IMR-90 (cell line): ENCODE measurements around the gene GNMT. TPM values are rescaled to one million over a fixed set of nuclear protein-coding genes. Genes with fewer than 3 reads are reported as not detected.

Experiments
- ATAC-seq: fragments of 200-7000 bp; cut with Tn5 transposase; 2 replicates; pipeline ENCODE4 v1.9.1; 2020; ENCODE audit warnings: low read depth, mild to moderate bottlenecking, moderate library complexity
- BruUV-seq: library from RNA; stranded (reverse); fragments of 400-500 nt; replicated peaks from 2 replicates; lab custom pipeline; 2021; lab: Mats Ljungman, UMichigan
- CTCF ChIA-PET: fragments of 300-600 bp; formaldehyde crosslinking; extraction: SDS; loops from one replicate; lab custom pipeline; 2021; ENCODE audit warnings: antibody characterized with exemption; lab: Yijun Ruan, JAX
- POLR2A ChIA-PET: fragments of 300-600 bp; sonication (Branson Sonifier 250); formaldehyde crosslinking; loops from one replicate; lab custom pipeline; 2022; ENCODE audit warnings: antibody characterized with exemption; ENCODE audit not compliant: unreplicated experiment; lab: Charles Lee
- DNase-seq: peaks from one replicate; pipeline ENCODE4 v3.0.0; 2013
- H2AFZ ChIP-seq: replicated peaks from 2 replicates; pipeline ENCODE3; 2013; ENCODE audit warnings: low read length, mild to moderate bottlenecking; ENCODE audit not compliant: poor library complexity
- H2AK5ac ChIP-seq: 2 replicates; pipeline ENCODE4 v1.6.1; 2013; ENCODE audit warnings: low read depth, low read length, inconsistent platforms
- H2AK9ac ChIP-seq: replicated peaks from 2 replicates; pipeline ENCODE3; 2013; ENCODE audit warnings: mild to moderate bottlenecking, low read depth, low read length, moderate library complexity; ENCODE audit not compliant: poor library complexity
- H2BK120ac ChIP-seq: 2 replicates; pipeline ENCODE4 v1.6.1; 2013; ENCODE audit warnings: low read depth, low read length, inconsistent platforms
- H2BK15ac ChIP-seq: 3 replicates; pipeline ENCODE4 v1.6.1; 2013; ENCODE audit warnings: low read depth, low read length, inconsistent platforms
- H2BK20ac ChIP-seq: 2 replicates; pipeline ENCODE4 v1.6.1; 2013; ENCODE audit warnings: low read depth, mild to moderate bottlenecking, inconsistent platforms, low read length, moderate library complexity
- H2BK5ac ChIP-seq: 2 replicates; pipeline ENCODE4 v1.6.1; 2013; ENCODE audit warnings: mild to moderate bottlenecking, low read depth, low read length, inconsistent platforms; ENCODE audit not compliant: poor library complexity, severe bottlenecking
- H3K14ac ChIP-seq: replicated peaks from 2 replicates; pipeline ENCODE4 v1.6.1; 2013; ENCODE audit warnings: low read depth, low read length, inconsistent platforms
- H3K18ac ChIP-seq: 2 replicates; pipeline ENCODE4 v1.6.1; 2013; ENCODE audit warnings: low read depth, low read length, control low read depth
- H3K23ac ChIP-seq: 2 replicates; pipeline ENCODE4 v1.6.1; 2013; ENCODE audit warnings: low read depth, low read length, inconsistent platforms
- H3K27ac ChIP-seq: 2 replicates; pipeline ENCODE4 v1.5.1; 2013; ENCODE audit warnings: mild to moderate bottlenecking, control low read depth, low read length; ENCODE audit not compliant: insufficient read depth
- H3K27me3 ChIP-seq: 2 replicates; pipeline ENCODE4 v1.6.1; 2013; ENCODE audit warnings: low read length; ENCODE audit not compliant: control insufficient read depth, insufficient read depth
- H3K36me3 ChIP-seq: 2 replicates; pipeline ENCODE4 v1.6.1; 2013; ENCODE audit warnings: low read length, mixed read lengths; ENCODE audit not compliant: control insufficient read depth, insufficient read depth
- H3K4ac ChIP-seq: 2 replicates; pipeline ENCODE4 v1.6.1; 2013; ENCODE audit warnings: low read depth, low read length, inconsistent platforms
- H3K4me1 ChIP-seq: 2 replicates; pipeline ENCODE4 v1.6.1; 2013; ENCODE audit warnings: low read length, mixed read lengths; ENCODE audit not compliant: control insufficient read depth, insufficient read depth
- H3K4me2 ChIP-seq: 2 replicates; pipeline ENCODE4 v1.6.1; 2013; ENCODE audit warnings: low read depth, mild to moderate bottlenecking, control low read depth, low read length, moderate library complexity
- H3K4me3 ChIP-seq: 2 replicates; pipeline ENCODE4 v1.5.1; 2013; ENCODE audit warnings: low read depth, mild to moderate bottlenecking, control low read depth, low read length, moderate library complexity; ENCODE audit not compliant: insufficient read depth
- H3K56ac ChIP-seq: 2 replicates; pipeline ENCODE4 v1.6.1; 2013; ENCODE audit warnings: low read length, inconsistent platforms; ENCODE audit not compliant: insufficient read depth; ENCODE audit errors: extremely low read depth
- H3K79me1 ChIP-seq, 2 experiments: 2 replicates each; pipeline ENCODE4 v1.6.1; 2013; ENCODE audit warnings: low read length in 2 of 2, inconsistent platforms in 1 of 2, low read depth in 1 of 2
- H3K9ac ChIP-seq: 2 replicates; pipeline ENCODE4 v1.6.1; 2013; ENCODE audit warnings: low read depth, low read length, control low read depth
- H3K9me1 ChIP-seq: 2 replicates; pipeline ENCODE4 v1.6.1; 2013; ENCODE audit warnings: low read length, inconsistent platforms; ENCODE audit not compliant: insufficient read depth
- H3K9me3 ChIP-seq: 2 replicates; pipeline ENCODE4 v1.6.1; 2013; ENCODE audit warnings: low read length; ENCODE audit not compliant: control insufficient read depth, insufficient read depth
- H4K20me1 ChIP-seq: 2 replicates; pipeline ENCODE4 v1.6.1; 2013; ENCODE audit warnings: low read length, inconsistent platforms; ENCODE audit not compliant: insufficient read depth
- H4K5ac ChIP-seq: 2 replicates; pipeline ENCODE4 v1.6.1; 2013; ENCODE audit warnings: mild to moderate bottlenecking, low read depth, low read length, control low read depth
- H4K8ac ChIP-seq, 2 experiments: 2 replicates each; pipeline ENCODE4 v1.6.1; 2013; ENCODE audit warnings: low read depth in 2 of 2, low read length in 2 of 2, control low read depth in 1 of 2, inconsistent platforms in 1 of 2
- H4K91ac ChIP-seq: 2 replicates; pipeline ENCODE4 v1.6.1; 2013; ENCODE audit warnings: low read depth, low read length, inconsistent platforms; ENCODE audit not compliant: insufficient read depth
- BHLHE40 ChIP-seq: fragments of 150-350 bp; IDR thresholded peaks from 2 replicates; pipeline ENCODE4 v1.6.1; 2016; ENCODE audit warnings: mild to moderate bottlenecking, low read depth, low read length
- CEBPB ChIP-seq: IDR thresholded peaks from 2 replicates; pipeline ENCODE4 v1.6.1; 2012; ENCODE audit warnings: low read depth, low read length, improper control_type of control experiment
- CHD1 ChIP-seq: IDR thresholded peaks from 2 replicates; pipeline ENCODE4 v1.6.1; 2012; ENCODE audit warnings: low read depth, low read length, improper control_type of control experiment
- CTCF ChIP-seq: conservative IDR thresholded peaks from 2 replicates; pipeline ENCODE4 v1.5.1; 2012; ENCODE audit warnings: mild to moderate bottlenecking, low read depth, low read length, improper control_type of control experiment
- ELK1 ChIP-seq: fragments of 150-350 bp; IDR thresholded peaks from 2 replicates; pipeline ENCODE4 v1.6.1; 2016; ENCODE audit warnings: low read depth, mild to moderate bottlenecking, low read length, moderate library complexity, borderline replicate concordance
- FOS ChIP-seq: fragments of 150-350 bp; IDR thresholded peaks from 2 replicates; pipeline ENCODE4 v1.6.1; 2016; ENCODE audit warnings: low read depth, low read length
- MAFK ChIP-seq: IDR thresholded peaks from 2 replicates; pipeline ENCODE4 v1.6.1; 2012; ENCODE audit warnings: low read depth, low read length, improper control_type of control experiment
- MAZ ChIP-seq: IDR thresholded peaks from 2 replicates; pipeline ENCODE4 v1.6.1; 2012; ENCODE audit warnings: low read depth, mild to moderate bottlenecking, low read length, improper control_type of control experiment, moderate library complexity, borderline replicate concordance
- MXI1 ChIP-seq: IDR thresholded peaks from 2 replicates; pipeline ENCODE4 v1.6.1; 2012; ENCODE audit warnings: low read depth, mild to moderate bottlenecking, low read length, moderate library complexity, borderline replicate concordance
- NFE2L2 ChIP-seq: fragments of 150-350 bp; IDR thresholded peaks from 2 replicates; pipeline ENCODE4 v1.6.1; 2016; ENCODE audit warnings: low read depth, mild to moderate bottlenecking, low read length
- POLR2A ChIP-seq: IDR thresholded peaks from 2 replicates; pipeline ENCODE4 v1.6.1; 2012; ENCODE audit warnings: mild to moderate bottlenecking, low read depth, low read length
- RAD21 ChIP-seq: IDR thresholded peaks from 2 replicates; pipeline ENCODE4 v1.6.1; 2012; ENCODE audit warnings: low read length, improper control_type of control experiment
- RCOR1 ChIP-seq: IDR thresholded peaks from 2 replicates; pipeline ENCODE4 v1.6.1; 2012; ENCODE audit warnings: mild to moderate bottlenecking, low read length, improper control_type of control experiment; ENCODE audit not compliant: insufficient replicate concordance
- RFX5 ChIP-seq: IDR thresholded peaks from 2 replicates; pipeline ENCODE4 v1.8.0; 2012; ENCODE audit warnings: low read depth, mild to moderate bottlenecking, low read length, moderate library complexity
- SMC3 ChIP-seq: fragments of 150-350 bp; IDR thresholded peaks from 2 replicates; pipeline ENCODE4 v1.6.1; 2016; ENCODE audit warnings: low read depth, mild to moderate bottlenecking, antibody characterized with exemption, low read length, moderate library complexity
- USF2 ChIP-seq: fragments of 150-350 bp; IDR thresholded peaks from 2 replicates; pipeline ENCODE4 v1.6.1; 2017; ENCODE audit warnings: mild to moderate bottlenecking, antibody characterized with exemption, low read length, low read depth
- WGBS, 2 experiments: methylation state at CpG; one replicate each; pipeline versions ENCODE4 v1.1.5 to v1.1.7; 2013; ENCODE audit warnings: missing lambda C conversion rate in 2 of 2; ENCODE audit not compliant: insufficient read length in 1 of 2; ENCODE audit errors: extremely low coverage in 2 of 2; 5-methylcytosine and 5-hydroxymethylcytosine counted together
- dilution Hi-C: fragments of 300-500 bp; cut with HindIII; formaldehyde crosslinking; loops from one replicate; pipeline ENCODE4 v1.14.3; 2018; ENCODE audit warnings: low sequenced_read_pairs; ENCODE audit not compliant: unreplicated experiment
- in situ Hi-C: fragments of 300-500 bp; cut with MboI; formaldehyde crosslinking; loops from 3 replicates; pipeline ENCODE4 v1.14.3; 2019; ENCODE audit warnings: low sequenced_read_pairs, inconsistent platforms, mixed read lengths
- intact Hi-C: fragments of 100-400 bp; cut with micrococcal nuclease; formaldehyde crosslinking; loops from 2 replicates; pipeline ENCODE4 v1.10.0; 2022
- polyA plus RNA-seq, 3 experiments: library from polyadenylated mRNA; depleted of rRNA; stranded (reverse); fragments of >200 nt; gene quantifications; 2 replicates each; pipeline ENCODE4 v1.2.3, GENCODE V29; 2012; ENCODE audit warnings: low replicate concordance in 1 of 3
- total RNA-seq: library from RNA; depleted of rRNA; stranded (reverse); fragments of >200 nt; gene quantifications from 2 replicates; pipeline ENCODE4 v1.2.3, GENCODE V29; 2012

GNMT gene
- total and polyA plus RNA-seq, 2 of the 4 experiments (the other 2 are of a cell fraction), result 0.36 TPM; not detected in 1

- peaks cover 4 to 32% of the 10 kb centered on the region in 2 experiments; a peak in 3 of 4 replicates for H3K79me1 ChIP-seq
- TF ChIP-seq RCOR1 (no peak), CTCF (no peak), BHLHE40 (no peak), MAFK (no peak), SMC3 (no peak), CEBPB (no peak), RFX5 (no peak), CHD1 (no peak), ELK1 (no peak), POLR2A (no peak), FOS (no peak), RAD21 (no peak), MXI1 (no peak), USF2 (no peak), NFE2L2 (no peak), MAZ (no peak)
- H2BK120ac ChIP-seq, result no peak overlapping the region
- no peak overlapping the region for H3K18ac ChIP-seq
- no peak overlapping the region for H3K14ac ChIP-seq
- BruUV-seq, result no TSS peak
- H3K9ac ChIP-seq, result no peak overlapping the region
- H2AFZ ChIP-seq, result no peak overlapping the region
- no CpG with 5 or more reads among the region's 2 CpGs for WGBS, 2 experiments
- no peak overlapping the region for H3K4ac ChIP-seq
- POLR2A ChIA-PET, result no interaction called here
- peaks cover 9% of the 10 kb centered on the region; the same call in 1 of the 2 replicates for H4K20me1 ChIP-seq
- dilution Hi-C loops (no loop called here), in situ Hi-C loops (no loop called here), intact Hi-C loops (no loop called here)
- H4K5ac ChIP-seq, result no peak overlapping the region
- H4K91ac ChIP-seq, result no peak overlapping the region
- H3K4me1 ChIP-seq, result peaks cover 10% of the 10 kb centered on the region
- DNase-seq (no peak), ATAC-seq (no peak)
- peaks cover 41% of the 10 kb centered on the region for H3K36me3 ChIP-seq
- H3K4me3 ChIP-seq, result no peak overlapping the region
- no peak overlapping the region for H2AK9ac ChIP-seq
- no peak overlapping the region for H2BK15ac ChIP-seq
- no peak overlapping the region for H2AK5ac ChIP-seq
- H4K8ac ChIP-seq, result no peak overlapping the region
- H3K9me3 ChIP-seq, result no peaks in the 10 kb centered on the region
- no peak overlapping the region for H3K56ac ChIP-seq
- H3K27me3 ChIP-seq, result no peaks in the 10 kb centered on the region
- peaks cover 29% of the 10 kb centered on the region for H3K9me1 ChIP-seq
- no peak overlapping the region for H3K4me2 ChIP-seq
- H2BK5ac ChIP-seq, result no peak overlapping the region
- no peak overlapping the region for H2BK20ac ChIP-seq
- H3K27ac ChIP-seq, result no peak overlapping the region
- H3K23ac ChIP-seq, result no peak overlapping the region
- CTCF ChIA-PET, result no interaction called here
These were observed 8.9 kb downstream of the GNMT start for GRCh38 chr6:42969431-42969830.
